HG03520 (cell line): Measurements from ENCODE around the gene MUC21.
"Not testable (repeated sequence)": the region's sequence is repeated elsewhere in the genome, so short reads cannot be mapped to it uniquely, and the experiment has no call there.

Experiments
- ATAC-seq: cut with Tn5 transposase; IDR thresholded peaks from one replicate; pipeline ENCODE4 v1.9.1; 2021; ENCODE audit warnings: mild to moderate bottlenecking, moderate library complexity; ENCODE audit not compliant: unreplicated experiment

The MUC21 gene

DNA sequence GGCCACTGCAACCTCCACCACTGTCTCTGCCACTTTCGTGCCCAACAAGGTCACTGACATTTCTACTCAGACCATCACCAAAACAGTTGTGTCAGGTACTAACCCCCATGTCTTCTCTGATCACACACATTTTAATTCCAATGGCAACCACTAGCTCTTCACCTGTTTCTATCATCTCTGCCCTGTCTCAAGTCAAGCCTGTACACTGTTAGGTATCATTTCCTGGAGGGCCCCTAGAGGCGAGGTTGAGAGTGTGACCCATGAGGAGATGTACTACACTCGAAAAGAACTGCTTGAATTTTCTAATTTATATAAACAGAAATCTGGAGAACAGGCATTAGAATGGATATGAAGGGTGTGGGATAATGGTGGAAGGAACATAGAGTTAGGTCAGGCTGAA is 17.4 kb upstream of the MUC21 start:
- ATAC-seq, result no peak

DNA sequence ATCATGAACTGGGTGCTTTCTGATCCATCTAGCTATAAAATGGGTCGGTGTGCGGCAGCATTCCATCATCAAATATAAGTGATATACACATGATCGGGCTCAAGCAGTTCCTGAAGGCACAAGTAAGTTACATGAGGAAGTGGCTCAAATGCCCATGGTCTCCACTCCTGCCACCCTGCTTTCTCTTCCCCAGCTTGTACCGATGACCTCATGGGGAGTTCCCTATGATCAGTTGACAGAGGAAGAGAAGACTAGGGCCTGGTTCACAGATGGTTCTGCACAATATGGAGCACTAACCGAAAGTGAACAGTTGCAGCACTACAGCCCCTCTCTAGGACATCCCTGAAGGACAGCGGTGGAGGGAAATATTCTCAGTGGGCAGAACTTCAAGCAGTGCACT is 14.3 kb upstream of the MUC21 start:
- not testable (repeated sequence) for ATAC-seq

GRCh38 chr6:30970946-30971345 is 12.6 kb upstream of the MUC21 start:
- no peak for ATAC-seq

DNA sequence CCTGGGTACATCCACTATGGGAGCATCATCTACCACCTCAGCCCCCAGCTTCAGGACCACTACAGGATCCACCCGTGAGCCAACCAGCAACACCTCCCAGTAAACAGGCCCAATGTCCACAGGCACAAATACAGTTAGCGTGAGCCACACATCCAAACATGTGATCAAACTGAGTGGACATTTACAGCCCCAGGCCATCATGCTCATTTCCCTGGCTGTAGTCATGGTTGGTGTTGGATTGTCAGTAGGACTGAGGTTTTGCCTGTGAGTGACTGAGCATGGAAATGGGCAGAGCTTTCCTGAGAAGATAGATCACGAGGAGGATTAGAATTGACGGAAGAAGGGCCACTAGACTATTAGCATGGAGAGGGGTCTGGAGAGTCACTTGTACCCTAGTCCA is 10.7 kb upstream of the MUC21 start:
- ATAC-seq, result no peak

DNA sequence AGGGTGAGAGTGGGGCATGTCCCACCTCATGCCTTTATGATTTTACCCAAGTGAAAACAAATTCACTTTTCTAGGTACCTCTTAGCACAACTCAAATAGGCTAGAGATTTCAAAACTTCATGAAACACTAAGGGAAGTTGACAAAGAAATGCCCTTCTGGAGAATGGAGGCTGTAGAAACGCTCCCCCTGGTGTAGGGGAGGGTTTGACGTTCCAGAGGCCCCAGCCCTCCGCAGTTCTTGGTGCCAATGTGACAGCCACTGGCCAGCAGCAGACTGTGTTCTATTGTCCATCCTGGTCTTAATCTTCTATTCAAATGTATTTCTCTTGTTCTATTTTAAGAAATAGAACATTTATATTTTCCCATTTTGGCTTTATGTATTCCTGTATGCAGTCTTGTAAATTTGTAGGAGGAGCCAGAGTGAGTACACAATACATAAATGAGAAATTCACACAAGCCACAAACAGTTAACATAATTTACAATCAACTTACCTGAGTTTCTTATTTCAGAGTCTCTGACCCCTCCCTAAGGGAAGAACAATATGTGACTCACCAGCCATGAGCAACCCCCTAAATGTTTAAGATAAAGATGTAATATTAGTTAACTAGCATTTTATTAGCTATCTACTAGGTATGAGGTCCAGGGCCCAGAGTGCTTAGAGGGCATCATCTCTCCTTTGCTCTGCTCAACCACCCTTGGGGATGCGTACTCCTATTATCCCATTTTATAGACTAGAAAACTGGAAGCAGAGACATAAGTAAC is 8.8 kb upstream of the MUC21 start:
- ATAC-seq, result no peak

- ATAC-seq, result no peak
Measured at GRCh38 chr6:30979141-30979540, 4.4 kb upstream of the MUC21 start.

DNA sequence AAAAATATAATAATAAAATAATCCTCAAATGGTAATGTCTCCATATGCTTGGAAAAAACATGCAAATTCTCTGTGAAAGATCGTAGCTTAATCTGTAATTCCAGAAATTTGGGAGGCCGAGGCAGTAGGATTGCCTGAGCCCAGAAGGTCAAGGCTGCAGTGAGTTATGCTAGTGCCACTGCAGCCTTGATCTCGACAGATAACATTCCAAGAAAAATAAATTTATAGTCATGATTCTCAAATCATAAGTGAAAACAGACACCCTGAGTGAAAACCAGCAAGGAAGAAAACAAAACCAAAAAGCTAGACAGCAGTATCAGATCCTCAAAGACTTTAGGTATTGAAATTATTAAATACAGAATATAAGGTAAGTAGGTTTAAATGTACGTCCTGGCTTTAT is 3.8 kb upstream of the MUC21 start:
- ATAC-seq, result no peak

DNA sequence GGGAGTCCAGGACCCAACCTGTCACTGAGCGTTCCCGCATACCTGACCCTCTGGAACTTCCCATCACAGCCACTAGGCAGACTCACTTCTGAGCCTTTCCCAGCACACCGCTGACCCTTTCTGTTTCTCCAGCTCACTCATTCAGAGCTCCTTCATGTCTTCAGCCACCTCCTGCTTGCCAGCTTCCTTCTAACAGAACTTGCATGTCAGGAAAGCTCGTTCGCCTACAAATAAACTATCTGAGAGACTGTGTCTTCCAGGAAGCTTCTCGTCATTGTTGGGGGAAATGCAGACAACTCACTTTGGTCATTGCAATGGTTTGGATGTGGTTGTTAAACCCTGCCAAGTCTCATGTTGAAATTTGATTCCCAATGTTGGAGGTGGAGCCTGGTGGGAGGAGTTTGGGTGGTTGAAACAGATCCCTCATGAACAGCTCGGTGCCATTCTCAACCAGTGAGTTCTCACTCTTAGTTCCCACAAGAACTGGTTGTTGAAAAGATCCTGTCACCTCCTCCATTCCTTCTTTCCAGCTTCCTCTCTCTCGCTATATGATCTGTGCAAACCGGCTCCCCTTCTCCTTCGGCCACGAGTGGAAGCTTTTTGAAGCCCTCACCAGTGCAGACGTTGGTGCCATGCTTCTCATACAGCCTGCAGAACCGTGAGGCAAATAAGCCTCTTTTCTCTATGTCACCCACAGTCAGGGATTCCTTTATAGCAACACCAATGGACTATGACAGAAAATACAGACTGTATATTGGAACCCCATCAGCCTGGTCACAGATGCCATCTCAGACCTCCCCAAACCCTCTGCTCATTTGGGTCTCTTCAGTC is 1.4 kb upstream of the MUC21 start:
- no peak for ATAC-seq

GRCh38 chr6:30985490-30985889 is 2.0 kb downstream of the MUC21 start:
- no peak for ATAC-seq

DNA sequence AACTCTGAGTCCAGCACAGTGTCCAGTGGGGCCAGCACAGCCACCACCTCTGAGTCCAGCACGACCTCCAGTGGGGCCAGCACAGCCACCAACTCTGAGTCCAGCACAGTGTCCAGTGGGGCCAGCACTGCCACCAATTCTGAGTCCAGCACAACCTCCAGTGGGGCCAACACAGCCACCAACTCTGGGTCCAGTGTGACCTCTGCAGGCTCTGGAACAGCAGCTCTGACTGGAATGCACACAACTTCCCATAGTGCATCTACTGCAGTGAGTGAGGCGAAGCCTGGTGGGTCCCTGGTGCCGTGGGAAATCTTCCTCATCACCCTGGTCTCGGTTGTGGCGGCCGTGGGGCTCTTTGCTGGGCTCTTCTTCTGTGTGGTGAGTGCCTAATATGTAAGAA is 3.8 kb downstream of the MUC21 start:
- ATAC-seq, result no peak

DNA sequence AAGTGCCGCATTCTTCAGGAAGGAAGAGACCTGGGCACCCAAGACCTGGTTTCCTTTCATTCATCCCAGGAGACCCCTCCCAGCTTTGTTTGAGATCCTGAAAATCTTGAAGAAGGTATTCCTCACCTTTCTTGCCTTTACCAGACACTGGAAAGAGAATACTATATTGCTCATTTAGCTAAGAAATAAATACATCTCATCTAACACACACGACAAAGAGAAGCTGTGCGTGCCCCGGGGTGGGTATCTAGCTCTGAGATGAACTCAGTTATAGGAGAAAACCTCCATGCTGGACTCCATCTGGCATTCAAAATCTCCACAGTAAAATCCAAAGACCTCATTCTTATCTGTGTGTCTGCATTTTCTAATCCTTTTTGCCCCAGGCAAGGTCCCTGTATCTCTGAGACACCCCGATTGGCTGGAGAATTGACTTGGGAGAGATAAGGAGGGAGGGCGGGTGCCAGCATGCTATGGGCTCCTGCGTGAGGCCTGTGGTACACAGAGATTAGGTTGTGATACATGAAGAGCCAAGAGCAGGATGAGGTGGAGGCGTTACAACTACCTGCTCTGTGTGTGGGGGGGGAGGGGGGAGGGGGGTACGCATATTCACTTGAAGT is 4.8 kb downstream of the MUC21 start:
- no peak for ATAC-seq

DNA sequence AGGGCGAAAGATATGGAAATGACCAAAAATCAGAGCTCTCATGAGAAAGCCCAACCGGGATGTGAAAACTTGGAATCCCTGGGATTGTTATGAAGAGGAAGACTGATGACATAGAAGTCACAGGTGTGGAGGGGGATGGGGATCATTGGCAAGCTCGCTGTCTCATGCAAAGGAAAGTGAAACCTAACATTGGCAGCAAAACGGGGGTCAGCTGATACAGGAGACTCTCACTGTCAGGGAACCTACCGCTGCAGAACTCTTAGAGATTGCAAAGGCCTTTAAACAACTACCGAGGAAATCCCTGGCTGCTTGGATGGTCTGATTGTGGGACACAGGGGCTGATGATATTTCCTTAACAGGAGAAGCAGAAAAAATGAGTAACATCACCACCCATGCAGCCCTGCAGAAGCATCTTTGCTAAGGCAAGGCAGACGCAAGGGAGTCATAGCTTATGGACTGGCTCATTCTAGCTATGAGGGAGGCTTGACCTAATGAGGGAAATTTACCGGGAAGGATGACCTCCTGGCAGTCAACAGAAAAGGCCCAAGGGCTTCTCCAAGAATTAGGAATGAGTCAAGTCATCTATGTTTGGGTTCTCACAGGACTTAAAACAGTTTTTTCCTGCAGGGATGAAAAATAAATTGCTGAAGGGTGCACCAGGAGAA is 7.0 kb downstream of the MUC21 start:
- ATAC-seq, result no peak

DNA sequence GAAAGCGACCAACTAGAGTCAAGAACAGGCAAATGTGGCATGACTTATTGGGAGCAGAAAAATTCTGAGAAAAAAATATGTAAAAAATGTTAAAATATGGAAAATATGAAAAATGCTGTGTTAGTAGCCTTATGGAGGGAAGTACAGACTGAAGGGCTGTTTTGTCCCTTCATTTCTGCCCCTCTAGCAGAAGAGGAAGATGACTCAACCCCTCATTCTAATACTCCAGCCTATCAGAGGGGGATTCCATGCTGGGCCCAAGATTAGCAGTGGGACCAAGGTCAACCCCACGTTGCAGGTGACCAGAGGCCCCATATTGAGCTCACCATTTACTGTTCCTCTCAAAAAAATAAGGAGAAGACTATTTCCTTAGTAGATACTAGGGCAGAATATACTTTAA is 8.4 kb downstream of the MUC21 start:
- no peak for ATAC-seq

- ATAC-seq, result no peak
Measured at GRCh38 chr6:30997301-30997700, 13.8 kb downstream of the MUC21 start.

DNA sequence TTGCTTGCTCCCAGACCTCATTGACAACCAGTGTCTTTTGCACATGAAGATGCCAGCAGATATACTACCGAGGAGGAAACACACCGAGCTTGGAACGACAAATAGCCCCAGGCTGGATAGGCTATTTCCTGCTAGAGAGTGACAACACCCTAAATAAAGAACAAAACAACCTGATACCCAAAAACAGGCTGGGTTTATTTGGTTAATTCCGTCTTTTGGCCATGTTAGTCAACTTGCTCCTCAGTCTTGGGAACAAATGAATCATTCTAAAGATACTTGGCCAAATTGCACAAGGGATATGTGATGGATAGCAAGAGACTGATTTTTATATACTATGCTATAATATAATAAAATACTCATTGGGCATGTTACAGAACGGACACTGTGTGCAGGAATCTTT is 15.3 kb downstream of the MUC21 start:
- ATAC-seq, result no peak

DNA sequence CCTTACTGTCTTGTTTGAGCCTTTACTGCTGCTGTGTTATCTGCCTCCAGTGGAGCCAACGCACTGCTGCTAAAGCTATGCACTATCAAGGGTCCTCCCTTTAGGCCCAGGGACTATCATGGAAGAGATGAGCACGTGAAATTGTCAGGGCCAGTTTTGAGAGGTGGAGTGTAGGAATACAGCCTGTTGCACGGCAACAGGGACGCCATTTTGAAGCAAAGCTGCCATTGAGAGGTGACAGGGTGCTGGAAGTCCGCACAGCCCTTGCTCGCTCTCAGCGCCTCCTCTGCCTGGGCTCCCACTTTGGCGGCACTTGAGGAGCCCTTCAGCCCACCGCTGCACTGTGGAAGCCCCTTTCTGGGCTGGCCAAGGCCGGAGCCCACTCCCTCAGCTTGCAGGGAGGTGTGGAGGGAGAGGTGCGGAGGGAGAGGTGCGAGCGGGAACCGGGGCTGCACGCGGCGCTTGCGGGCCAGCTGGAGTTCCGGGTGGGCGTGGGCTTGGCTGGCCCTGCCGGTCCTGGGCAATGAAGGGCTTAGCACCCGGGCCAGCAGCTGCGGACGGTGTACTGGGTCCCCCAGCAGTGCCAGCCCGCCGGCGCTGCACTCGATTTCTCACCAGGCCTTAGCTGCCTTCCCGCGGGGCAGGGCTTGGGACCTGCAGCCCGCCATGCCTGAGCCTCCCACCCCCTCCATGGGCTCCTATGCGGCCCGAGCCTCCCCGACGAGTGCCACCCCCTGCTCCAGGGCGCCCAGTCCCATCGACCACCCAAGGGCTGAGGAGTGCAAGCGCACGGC is 16.7 kb downstream of the MUC21 start:
- ATAC-seq, result not testable (repeated sequence)

GRCh38 chr6:31001281-31001888 is 17.9 kb downstream of the MUC21 start:
- ATAC-seq, result no peak

GRCh38 chr6:31002471-31002870 is 19.0 kb downstream of the MUC21 start:
- ATAC-seq, result no peak

DNA sequence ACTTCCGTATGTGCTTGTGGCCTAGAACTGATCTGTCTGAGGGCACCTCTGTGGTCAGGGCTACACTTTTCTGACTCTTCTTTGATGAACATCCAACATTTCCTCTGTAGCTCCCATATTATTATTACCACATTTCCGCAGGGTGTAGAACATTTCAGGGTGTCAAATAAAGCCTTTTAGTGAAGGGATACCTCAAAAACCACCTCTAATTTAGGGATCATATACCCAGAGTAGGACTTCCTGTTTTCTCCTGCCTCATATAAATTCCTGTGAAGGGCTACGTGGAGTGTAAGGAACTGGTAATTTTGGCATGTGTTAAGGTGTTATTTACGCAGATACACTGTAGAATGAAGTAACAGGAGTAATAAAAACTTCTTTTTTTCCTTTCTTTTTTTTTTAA is 21.3 kb downstream of the MUC21 start:
- ATAC-seq, result no peak
